Endothelial cell of umbilical vein (primary cell): ENCODE measurements around the gene SDCCAG8. TPM values are rescaled to one million over a fixed set of nuclear protein-coding genes. Genes with fewer than 3 reads are reported as not detected.
A peak's percentile ranks its signal among the peaks of the same experiment; 100 is the strongest.

Experiments
- BruUV-seq: library from RNA; stranded (reverse); fragments of 400-500 nt; replicated peaks from 2 replicates; lab custom pipeline; 2021; lab: Mats Ljungman, UMichigan
- CTCF ChIA-PET: fragments of 300-600, 350-600 bp; sonication (Branson Sonifier 250); formaldehyde crosslinking; loops from one replicate; lab custom pipeline; 2021; ENCODE audit warnings: antibody characterized with exemption, inconsistent platforms; lab: Charles Lee
- POLR2A ChIA-PET: fragments of 300-600, 350-600 bp; sonication (Branson Sonifier 250); formaldehyde crosslinking; loops from one replicate; lab custom pipeline; 2021; ENCODE audit warnings: antibody characterized with exemption, inconsistent platforms; lab: Charles Lee
- DNase-seq: peaks from one replicate; pipeline ENCODE4 v3.0.0-alpha.2; 2011; ENCODE audit warnings: low read depth, low spot score
- FAIRE-seq: peaks from 2 replicates; lab custom pipeline; 2011; peaks lifted over from hg19 to GRCh38; lab: Jason Lieb, UNC
- H2AFZ ChIP-seq: 2 replicates; pipeline ENCODE4 v1.6.0; 2012; ENCODE audit warnings: low read depth, low read length, control low read depth, inconsistent platforms
- H3K27ac ChIP-seq: 2 replicates; pipeline ENCODE4 v1.5.1; 2011; ENCODE audit warnings: low read depth, mild to moderate bottlenecking, control low read depth, low read length, moderate library complexity; ENCODE audit not compliant: insufficient read depth
- H3K27me3 ChIP-seq, 2 experiments: 2 replicates each; pipeline versions ENCODE4 v1.6.0 to v1.6.1; 2011; ENCODE audit warnings: low read length in 2 of 2, mixed read lengths in 1 of 2; ENCODE audit not compliant: control insufficient read depth in 2 of 2, insufficient read depth in 2 of 2
- H3K36me3 ChIP-seq, 2 experiments: 2 replicates in 1 of 2; 3 replicates in 1 of 2; pipeline ENCODE4 v1.5.1; 2011; ENCODE audit warnings: low read length in 2 of 2, mild to moderate bottlenecking in 1 of 2, moderate library complexity in 1 of 2; ENCODE audit not compliant: control insufficient read depth in 2 of 2, insufficient read depth in 2 of 2; ENCODE audit errors: extremely low read depth in 1 of 2
- H3K4me1 ChIP-seq: 3 replicates; pipeline ENCODE4 v1.5.1; 2011; ENCODE audit warnings: mild to moderate bottlenecking, low read length; ENCODE audit not compliant: control insufficient read depth, insufficient read depth; ENCODE audit errors: extremely low read depth
- H3K4me2 ChIP-seq: 2 replicates; pipeline ENCODE4 v1.6.1; 2011; ENCODE audit warnings: low read length, control low read depth, mixed read lengths; ENCODE audit not compliant: insufficient read depth
- H3K4me3 ChIP-seq, 3 experiments: fragments of 200-600 bp in 1 of 3; sonication (generic), shearing (Covaris generic) in 1 of 3; replicated peaks in 1 of 3; 2 replicates each; pipeline ENCODE4 v1.5.1; 2011 to 2016; ENCODE audit warnings: control low read depth in 3 of 3, low read length in 3 of 3, mild to moderate bottlenecking in 2 of 3, inconsistent platforms in 1 of 3, low read depth in 1 of 3, moderate library complexity in 1 of 3; ENCODE audit not compliant: insufficient read depth in 1 of 3
- H3K79me2 ChIP-seq: 2 replicates; pipeline ENCODE4 v1.6.0; 2012; ENCODE audit warnings: low read length, inconsistent platforms; ENCODE audit not compliant: control insufficient read depth, insufficient read depth
- H3K9ac ChIP-seq: replicated peaks from 2 replicates; pipeline ENCODE3; 2011; ENCODE audit warnings: low read length, control low read depth; ENCODE audit not compliant: insufficient read depth; ENCODE audit errors: extremely low read depth
- H3K9me1 ChIP-seq: replicated peaks from 3 replicates; pipeline ENCODE4 v1.6.0; 2011; ENCODE audit warnings: mild to moderate bottlenecking, low read length; ENCODE audit not compliant: control insufficient read depth, insufficient read depth; ENCODE audit errors: extremely low read depth
- H3K9me3 ChIP-seq: replicated peaks from 2 replicates; pipeline ENCODE4 v1.5.1; 2012; ENCODE audit warnings: low read length, inconsistent platforms; ENCODE audit not compliant: control insufficient read depth, insufficient read depth
- H4K20me1 ChIP-seq: replicated peaks from 2 replicates; pipeline ENCODE3; 2011; ENCODE audit warnings: mild to moderate bottlenecking, low read length; ENCODE audit not compliant: control insufficient read depth, insufficient read depth; ENCODE audit errors: extremely low read depth
- EZH2 ChIP-seq: IDR thresholded peaks from 2 replicates; pipeline ENCODE4 v1.6.1; 2012; ENCODE audit warnings: borderline replicate concordance, low read depth, mild to moderate bottlenecking, moderate library complexity, low read length, inconsistent platforms; ENCODE audit not compliant: severe bottlenecking
- dilution Hi-C: fragments of 300-500 bp; cut with MboI; formaldehyde crosslinking; loops from one replicate; pipeline ENCODE4 v1.15.0; 2019; ENCODE audit warnings: low sequenced_read_pairs; ENCODE audit not compliant: extremely low pct_ligation_motif_present
- intact Hi-C: fragments of 100-400 bp; cut with micrococcal nuclease; formaldehyde crosslinking; loops from one replicate; pipeline ENCODE4 v1.10.0; 2022
- polyA plus RNA-seq, 4 experiments: library from polyadenylated mRNA; depleted of rRNA in 3 of 4; stranded (reverse) in 3 of 4; unstranded in 1 of 4; fragments of >200 nt; gene quantifications; 2 replicates each; pipeline versions ENCODE4 v1.2.1 to v1.2.3, GENCODE V29; 2011 to 2012; ENCODE audit warnings: missing spikeins in 1 of 4
- total RNA-seq: library from RNA; stranded (reverse); gene quantifications from 2 replicates; pipeline ENCODE4 v1.2.3, GENCODE V29; 2021
- TF ChIP-seq, protein P1 (sequence below), 2 donors: IDR thresholded peaks; 1 replicate in 1 of 2; 2 replicates in 1 of 2; pipeline ENCODE4 v1.5.1; 2011; ENCODE audit warnings: low read length in 2 of 2, mild to moderate bottlenecking in 2 of 2, moderate library complexity in 2 of 2, control low read depth in 1 of 2, inconsistent platforms in 1 of 2, low read depth in 1 of 2; ENCODE audit not compliant: insufficient read depth in 1 of 2; ENCODE audit errors: extremely low read depth in 1 of 2
- TF ChIP-seq, protein P2 (sequence below): IDR thresholded peaks from 2 replicates; pipeline ENCODE4 v1.6.1; 2011; ENCODE audit not compliant: insufficient read depth, insufficient read length

SDCCAG8 gene
- total and polyA plus RNA-seq, 2 donors (not counting 3 experiments of a cell fraction or from before 2014, with no cell fraction given) = 14.6 to 25.7 TPM

DNA sequence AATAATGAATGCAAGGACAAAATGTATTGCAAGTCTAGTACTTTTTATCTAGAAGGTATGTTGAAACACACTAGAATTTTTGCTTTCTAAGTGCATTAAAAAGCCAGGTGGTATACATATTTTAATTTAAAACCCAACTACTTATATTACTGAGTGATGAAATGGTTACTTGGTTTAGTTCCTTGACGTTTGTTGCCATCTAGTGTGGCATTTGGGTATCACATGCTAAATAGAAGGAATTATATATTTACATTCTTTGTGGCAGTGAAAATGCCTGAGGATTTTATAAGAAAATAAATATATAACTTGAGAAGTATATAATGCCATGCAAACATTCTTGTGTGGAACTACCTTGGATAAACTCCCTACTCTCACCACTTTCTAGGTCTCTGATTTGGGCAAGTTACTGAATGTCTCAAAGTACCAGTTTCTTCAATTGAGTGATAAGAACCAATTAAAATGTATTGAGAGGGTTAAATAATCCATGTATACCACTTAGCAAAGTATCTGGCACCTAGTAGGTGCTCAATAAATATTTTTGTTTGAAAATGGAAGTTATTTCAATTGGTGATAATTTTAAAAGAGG is 69.6 kb downstream of the SDCCAG8 start:
- Histone ChIP-seq H3K9ac (no peak overlapping the region), H3K4me1 (no peaks in the 10 kb centered on the region), H3K27ac (no peak overlapping the region), H3K9me3 (no peaks in the 10 kb centered on the region), H4K20me1 (no peaks in the 10 kb centered on the region), H3K79me2 (peaks cover 8% of the 10 kb centered on the region), H2AFZ (no peak overlapping the region), H3K4me2 (no peak overlapping the region), H3K36me3 (no peaks in the 10 kb centered on the region), H3K27me3 (no peaks in the 10 kb centered on the region), H3K4me3 (no peak overlapping the region), H3K9me1 (no peaks in the 10 kb centered on the region)
- TF ChIP-seq, protein P1, sequence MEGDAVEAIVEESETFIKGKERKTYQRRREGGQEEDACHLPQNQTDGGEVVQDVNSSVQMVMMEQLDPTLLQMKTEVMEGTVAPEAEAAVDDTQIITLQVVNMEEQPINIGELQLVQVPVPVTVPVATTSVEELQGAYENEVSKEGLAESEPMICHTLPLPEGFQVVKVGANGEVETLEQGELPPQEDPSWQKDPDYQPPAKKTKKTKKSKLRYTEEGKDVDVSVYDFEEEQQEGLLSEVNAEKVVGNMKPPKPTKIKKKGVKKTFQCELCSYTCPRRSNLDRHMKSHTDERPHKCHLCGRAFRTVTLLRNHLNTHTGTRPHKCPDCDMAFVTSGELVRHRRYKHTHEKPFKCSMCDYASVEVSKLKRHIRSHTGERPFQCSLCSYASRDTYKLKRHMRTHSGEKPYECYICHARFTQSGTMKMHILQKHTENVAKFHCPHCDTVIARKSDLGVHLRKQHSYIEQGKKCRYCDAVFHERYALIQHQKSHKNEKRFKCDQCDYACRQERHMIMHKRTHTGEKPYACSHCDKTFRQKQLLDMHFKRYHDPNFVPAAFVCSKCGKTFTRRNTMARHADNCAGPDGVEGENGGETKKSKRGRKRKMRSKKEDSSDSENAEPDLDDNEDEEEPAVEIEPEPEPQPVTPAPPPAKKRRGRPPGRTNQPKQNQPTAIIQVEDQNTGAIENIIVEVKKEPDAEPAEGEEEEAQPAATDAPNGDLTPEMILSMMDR (IDR thresholded peaks at IDR 0.05; ENCODE audit: extremely low read depth in 1 of 2, insufficient read depth in 1 of 2, low read depth in 1 of 2, low read length in 2 of 2) = peak; percentile 37 to 52
- TF ChIP-seq, protein P2, sequence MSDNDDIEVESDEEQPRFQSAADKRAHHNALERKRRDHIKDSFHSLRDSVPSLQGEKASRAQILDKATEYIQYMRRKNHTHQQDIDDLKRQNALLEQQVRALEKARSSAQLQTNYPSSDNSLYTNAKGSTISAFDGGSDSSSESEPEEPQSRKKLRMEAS = no peak
- no peak for TF ChIP-seq EZH2
- dilution Hi-C loops = no loop called here
- intact Hi-C loops = loop anchor here (5.0 kb wide), 3 partner anchors 858 to 1308 kb away; no protein-coding TSS in a partner anchor
- CTCF ChIA-PET = interaction anchor here (1.3 kb wide), 1 partner anchor 69 kb away, joined by 3 read pairs; the partner anchor contains the start of gene SDCCAG8
- FAIRE-seq (peak; percentile 47), DNase-seq (peak; percentile 79)
- POLR2A ChIA-PET = no interaction called here
- BruUV-seq = no TSS peak

DNA sequence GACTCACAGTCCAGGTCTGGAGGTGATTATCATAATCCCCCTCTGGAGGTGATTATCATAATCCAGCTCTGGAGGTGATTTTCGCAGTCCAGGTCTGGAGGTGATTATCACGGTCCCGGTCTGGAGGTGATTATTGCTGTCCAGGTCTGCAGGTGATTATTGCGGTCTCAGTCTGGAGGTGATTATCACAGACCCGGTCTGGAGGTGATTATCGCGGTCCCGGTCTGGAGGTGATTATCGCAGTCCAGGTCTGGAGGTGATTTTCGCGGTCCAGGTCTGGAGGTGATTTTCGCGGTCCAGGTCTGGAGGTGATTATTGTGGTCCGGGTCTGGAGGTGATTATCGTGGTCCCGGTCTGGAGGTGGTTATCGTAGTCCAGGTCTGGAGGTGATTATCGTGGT is 76.6 kb downstream of the SDCCAG8 start:
- Histone ChIP-seq H3K9me3 (no peaks in the 10 kb centered on the region), H3K9ac (no peak overlapping the region), H3K27ac (no peak overlapping the region), H3K79me2 (no peaks in the 10 kb centered on the region), H3K4me1 (no peaks in the 10 kb centered on the region), H3K4me2 (no peak overlapping the region), H3K36me3 (peaks cover 3 to 6% of the 10 kb centered on the region in 2 experiments), H4K20me1 (no peaks in the 10 kb centered on the region), H3K9me1 (no peaks in the 10 kb centered on the region), H3K27me3 (no peaks in the 10 kb centered on the region), H2AFZ (no peak overlapping the region), H3K4me3 (no peak overlapping the region)
- no TSS peak for BruUV-seq
- POLR2A ChIA-PET = no interaction called here
- DNase-seq (no peak), FAIRE-seq (no peak)
- dilution Hi-C loops (no loop called here), intact Hi-C loops (no loop called here)
- TF ChIP-seq, protein P2 = no peak
- CTCF ChIA-PET = no interaction called here
